ENCODE results near the gene POU6F2.

GRCh38 chr7:39044489-39044888, 66.8 kb downstream of the POU6F2 start:
- TF ChIP-seq CTCF (IDR thresholded peaks at IDR 0.05) (no peak), EP300 (IDR thresholded peaks at IDR 0.05) (no peak), POLR2A (IDR thresholded peaks at IDR 0.05) (no peak)
